CD8-positive, alpha-beta memory T cell (primary cell): ENCODE measurements around the gene SLAIN1. TPM values are rescaled to one million over a fixed set of nuclear protein-coding genes. Genes with fewer than 3 reads are reported as not detected.

Experiments used
- CTCF ChIA-PET: fragments of 350-600 bp; sonication (Branson Sonifier 250); formaldehyde crosslinking; loops from one replicate; lab custom pipeline; 2021; ENCODE audit warnings: antibody characterized with exemption; lab: Charles Lee
- POLR2A ChIA-PET: fragments of 350-600 bp; sonication (Branson Sonifier 250); formaldehyde crosslinking; loops from one replicate; lab custom pipeline; 2021; ENCODE audit warnings: antibody characterized with exemption; lab: Charles Lee
- DNase-seq, 5 donors: peaks; one replicate each; pipeline versions ENCODE4 v3.0.0 to v3.0.0-alpha.2; 2020 to 2022; ENCODE audit warnings: mixed read lengths in 1 of 5
- H3K27ac ChIP-seq: one replicate; pipeline ENCODE4 v1.7.0; 2013; ENCODE audit warnings: low read depth, mild to moderate bottlenecking, low read length, moderate library complexity
- H3K27me3 ChIP-seq: 2 replicates; pipeline ENCODE4 v1.7.0; 2013; ENCODE audit warnings: low read length, mild to moderate bottlenecking; ENCODE audit not compliant: insufficient read depth, poor library complexity, severe bottlenecking
- H3K36me3 ChIP-seq: 2 replicates; pipeline ENCODE4 v1.7.0; 2013; ENCODE audit warnings: mild to moderate bottlenecking, low read length, moderate library complexity; ENCODE audit not compliant: insufficient read depth
- H3K4me1 ChIP-seq: 2 replicates; pipeline ENCODE4 v1.7.0; 2013; ENCODE audit warnings: mild to moderate bottlenecking, low read length, moderate library complexity; ENCODE audit not compliant: insufficient read depth
- H3K4me3 ChIP-seq: 2 replicates; pipeline ENCODE4 v1.7.0; 2013; ENCODE audit warnings: mild to moderate bottlenecking, low read length
- H3K9me3 ChIP-seq: 2 replicates; pipeline ENCODE4 v1.7.0; 2013; ENCODE audit warnings: mild to moderate bottlenecking, low read length
- H3K27ac Mint-ChIP-seq, 8 donors: one replicate each; pipeline ENCODE4 v1.8.0; 2020 to 2021; ENCODE audit warnings: mixed read lengths in 8 of 8, mild to moderate bottlenecking in 6 of 8, inconsistent platforms in 3 of 8, moderate library complexity in 3 of 8
- H3K27me3 Mint-ChIP-seq, 2 donors: one replicate each; pipeline ENCODE4 v1.8.0; 2020 to 2021; ENCODE audit warnings: mixed read lengths in 2 of 2, mild to moderate bottlenecking in 1 of 2, moderate library complexity in 1 of 2
- H3K36me3 Mint-ChIP-seq, 3 donors: one replicate each; pipeline ENCODE4 v1.8.0; 2020 to 2021; ENCODE audit warnings: mixed read lengths in 3 of 3, inconsistent platforms in 1 of 3, mild to moderate bottlenecking in 1 of 3
- H3K4me1 Mint-ChIP-seq, 3 donors: one replicate each; pipeline ENCODE4 v1.8.0; 2020 to 2021; ENCODE audit warnings: mixed read lengths in 3 of 3, inconsistent platforms in 1 of 3, mild to moderate bottlenecking in 1 of 3
- H3K4me3 Mint-ChIP-seq, 7 donors: one replicate each; pipeline ENCODE4 v1.8.0; 2020 to 2021; ENCODE audit warnings: mixed read lengths in 7 of 7, mild to moderate bottlenecking in 6 of 7, moderate library complexity in 4 of 7, inconsistent platforms in 2 of 7
- H3K9me3 Mint-ChIP-seq, 5 donors: one replicate each; pipeline ENCODE4 v1.8.0; 2020 to 2022; ENCODE audit warnings: mixed read lengths in 5 of 5, mild to moderate bottlenecking in 3 of 5, moderate library complexity in 2 of 5, inconsistent platforms in 1 of 5
- polyA plus RNA-seq: library from polyadenylated mRNA; unstranded; fragments of 300-500 nt; fragmentation: Illumina TruSeq; gene quantifications from one replicate; pipeline ENCODE4 v1.2.3, GENCODE V29; 2021
- total RNA-seq, 2 experiments: library from RNA; stranded (reverse); gene quantifications; one replicate each; pipeline ENCODE4 v1.2.3, GENCODE V29; 2021

SLAIN1 gene
- total and polyA plus RNA-seq, 3 experiments from 2014 or later: 29.6 to 43.3 (median 31.8) TPM

- POLR2A ChIA-PET: interaction anchor here (0.6 kb wide), 1 partner anchor 709 kb away, joined by 3 read pairs; no protein-coding TSS in a partner anchor
- peaks cover 2 to 48% (median 5%) of the 10 kb centered on the region in 3 donors for H3K36me3 Mint-ChIP-seq
- H3K4me1 ChIP-seq: peaks cover 13% of the 10 kb centered on the region
- no peaks in the 10 kb centered on the region for H3K27me3 ChIP-seq
- H3K27ac ChIP-seq: no peak overlapping the region
- H3K9me3 ChIP-seq: no peaks in the 10 kb centered on the region
- H3K4me3 Mint-ChIP-seq: peak overlapping the region in 6 of 7 donors; percentile 38 to 81 (median 66)
- peaks cover 26 to 48% (median 44%) of the 10 kb centered on the region in 3 donors for H3K4me1 Mint-ChIP-seq
- no peak for DNase-seq
- H3K4me3 ChIP-seq: no peak overlapping the region
- peak overlapping the region; percentile 1 to 93 (median 56) for H3K27ac Mint-ChIP-seq
- no peaks in the 10 kb centered on the region for H3K9me3 Mint-ChIP-seq
- no peaks in the 10 kb centered on the region for H3K27me3 Mint-ChIP-seq
- CTCF ChIA-PET: no interaction called here
- no peaks in the 10 kb centered on the region for H3K36me3 ChIP-seq
Measured at GRCh38 chr13:77729502-77730221, 32.2 kb downstream of the SLAIN1 start.

DNA sequence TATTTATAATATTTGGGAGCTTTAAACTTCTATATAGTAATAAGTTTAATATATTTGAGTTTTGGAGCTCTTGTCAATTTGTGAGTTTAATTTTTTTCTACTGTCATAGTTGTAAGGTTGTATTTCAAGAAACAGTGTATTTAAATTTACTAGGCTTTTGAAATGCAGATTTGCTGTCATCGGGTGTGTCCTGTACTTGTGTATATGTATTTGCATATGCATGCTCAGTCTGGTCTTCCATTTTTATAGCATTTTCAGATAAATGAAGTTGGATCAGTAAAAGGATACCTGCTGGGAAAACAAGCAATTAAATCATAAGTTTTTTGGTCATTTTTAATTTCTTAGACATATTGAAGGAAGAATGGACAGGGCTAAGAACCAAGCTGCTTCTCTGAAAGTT is 33.1 kb downstream of the SLAIN1 start:
- DNase-seq: no peak
- Histone ChIP-seq H3K4me1 (peaks cover 13% of the 10 kb centered on the region), H3K4me3 (no peak overlapping the region), H3K9me3 (no peaks in the 10 kb centered on the region), H3K27ac (no peak overlapping the region), H3K36me3 (no peaks in the 10 kb centered on the region), H3K27me3 (no peaks in the 10 kb centered on the region)
- Mint-ChIP-seq H3K4me1 (peaks cover 26 to 41% (median 35%) of the 10 kb centered on the region in 3 donors), H3K27me3 (no peaks in the 10 kb centered on the region), H3K4me3 (no peak overlapping the region), H3K27ac (no peak overlapping the region), H3K9me3 (no peaks in the 10 kb centered on the region), H3K36me3 (peaks cover 0 to 40% (median 2%) of the 10 kb centered on the region in 3 donors)
- ChIA-PET POLR2A (no interaction called here), CTCF (no interaction called here)

GRCh38 chr13:77732287-77732686 is 34.8 kb downstream of the SLAIN1 start:
- Histone ChIP-seq H3K27ac (no peak overlapping the region), H3K4me3 (no peak overlapping the region), H3K4me1 (peaks cover 13% of the 10 kb centered on the region), H3K36me3 (no peaks in the 10 kb centered on the region), H3K27me3 (no peaks in the 10 kb centered on the region), H3K9me3 (no peaks in the 10 kb centered on the region)
- Mint-ChIP-seq H3K4me3 (no peak overlapping the region), H3K9me3 (no peaks in the 10 kb centered on the region), H3K27me3 (no peaks in the 10 kb centered on the region), H3K4me1 (peaks cover 25 to 32% (median 26%) of the 10 kb centered on the region in 3 donors), H3K36me3 (peaks cover 0 to 36% (median 5%) of the 10 kb centered on the region in 3 donors), H3K27ac (no peak overlapping the region)
- no peak for DNase-seq
- POLR2A ChIA-PET: no interaction called here
- CTCF ChIA-PET: interaction anchor here (1.5 kb wide), 1 partner anchor 139 kb away, joined by 4 read pairs; no protein-coding TSS in a partner anchor

- Histone ChIP-seq H3K4me1 (peaks cover 13% of the 10 kb centered on the region), H3K27ac (no peak overlapping the region), H3K27me3 (no peaks in the 10 kb centered on the region), H3K36me3 (no peaks in the 10 kb centered on the region), H3K4me3 (no peak overlapping the region), H3K9me3 (no peaks in the 10 kb centered on the region)
- Mint-ChIP-seq H3K36me3 (peaks cover 0 to 35% (median 5%) of the 10 kb centered on the region in 3 donors), H3K27me3 (no peaks in the 10 kb centered on the region), H3K9me3 (no peaks in the 10 kb centered on the region), H3K27ac (no peak overlapping the region), H3K4me3 (no peak overlapping the region), H3K4me1 (peaks cover 19 to 20% (median 20%) of the 10 kb centered on the region in 3 donors)
- DNase-seq: no peak
- ChIA-PET POLR2A (no interaction called here), CTCF (no interaction called here)
Measured at GRCh38 chr13:77733674-77734073, 36.2 kb downstream of the SLAIN1 start.

- H3K4me1 ChIP-seq: no peaks in the 10 kb centered on the region
- ChIA-PET CTCF (no interaction called here), POLR2A (no interaction called here)
- H3K4me3 ChIP-seq: no peak overlapping the region
- no peak for DNase-seq
- no peak overlapping the region for H3K27ac ChIP-seq
- no peak overlapping the region for H3K27ac Mint-ChIP-seq
- H3K36me3 ChIP-seq: no peaks in the 10 kb centered on the region
- H3K9me3 Mint-ChIP-seq: no peaks in the 10 kb centered on the region
- peaks cover 10 to 28% (median 27%) of the 10 kb centered on the region in 3 donors for H3K4me1 Mint-ChIP-seq
- no peaks in the 10 kb centered on the region for H3K27me3 Mint-ChIP-seq
- H3K36me3 Mint-ChIP-seq: peaks cover 0 to 19% (median 5%) of the 10 kb centered on the region in 3 donors
- H3K9me3 ChIP-seq: no peaks in the 10 kb centered on the region
- no peaks in the 10 kb centered on the region for H3K27me3 ChIP-seq
- H3K4me3 Mint-ChIP-seq: no peak overlapping the region
Measured at GRCh38 chr13:77737583-77738200, 40.2 kb downstream of the SLAIN1 start.

DNA sequence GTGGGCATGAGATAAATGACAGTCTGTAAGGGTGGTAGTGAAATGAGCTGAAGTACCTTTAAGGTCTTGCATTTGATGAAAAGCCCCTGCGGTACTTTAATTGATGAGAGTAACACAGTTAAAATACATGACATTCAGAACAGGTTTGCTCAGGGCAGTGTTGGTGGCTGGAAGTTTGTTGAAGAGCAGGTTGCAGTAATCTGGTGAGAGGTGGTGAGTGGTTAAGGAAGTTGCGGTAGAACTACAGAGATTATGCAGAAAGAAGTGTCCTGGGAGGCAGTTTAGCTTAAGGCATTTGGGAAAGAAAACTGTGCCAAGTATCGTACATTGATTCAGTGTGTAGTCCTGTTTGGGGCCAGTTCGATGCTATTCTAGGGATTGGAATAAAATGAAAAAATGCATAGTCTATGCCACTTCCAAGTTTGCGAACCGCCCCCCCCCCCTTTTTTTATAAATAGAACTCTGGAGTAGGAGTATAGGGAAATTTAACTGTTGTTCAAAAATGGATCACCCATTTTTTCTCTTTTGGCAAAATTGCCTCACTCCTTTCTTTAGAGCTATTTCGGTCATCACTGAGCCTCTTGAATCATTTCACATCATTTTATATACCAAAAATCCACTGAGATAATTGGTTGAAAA is 42.7 kb downstream of the SLAIN1 start:
- CTCF ChIA-PET: no interaction called here
- Mint-ChIP-seq H3K4me1 (peaks cover 12 to 27% (median 26%) of the 10 kb centered on the region in 3 donors), H3K9me3 (no peaks in the 10 kb centered on the region), H3K27me3 (no peaks in the 10 kb centered on the region), H3K4me3 (peak overlapping the region in 2 of 7 donors; percentile 9 to 14), H3K36me3 (peaks cover 0 to 30% (median 11%) of the 10 kb centered on the region in 3 donors), H3K27ac (peak overlapping the region in 3 of 8 donors; percentile 0 to 67 (median 7))
- no peaks in the 10 kb centered on the region for H3K4me1 ChIP-seq
- H3K9me3 ChIP-seq: no peaks in the 10 kb centered on the region
- no peak for DNase-seq
- H3K27ac ChIP-seq: no peak overlapping the region
- no peak overlapping the region for H3K4me3 ChIP-seq
- POLR2A ChIA-PET: interaction anchor here (0.6 kb wide), 1 partner anchor 44 kb away, joined by 5 read pairs; no protein-coding TSS in a partner anchor
- H3K27me3 ChIP-seq: no peaks in the 10 kb centered on the region
- peaks cover 9% of the 10 kb centered on the region for H3K36me3 ChIP-seq

GRCh38 chr13:77740931-77741596 is 43.6 kb downstream of the SLAIN1 start:
- H3K27ac Mint-ChIP-seq: peak overlapping the region in 3 of 8 donors; percentile 6 to 39 (median 28)
- POLR2A ChIA-PET: interaction anchor here (0.6 kb wide), 1 partner anchor 45 kb away, joined by 5 read pairs; no protein-coding TSS in a partner anchor
- H3K27me3 Mint-ChIP-seq: no peaks in the 10 kb centered on the region
- CTCF ChIA-PET: no interaction called here
- Histone ChIP-seq H3K27ac (no peak overlapping the region), H3K27me3 (no peaks in the 10 kb centered on the region), H3K4me1 (no peaks in the 10 kb centered on the region), H3K9me3 (no peaks in the 10 kb centered on the region), H3K36me3 (peaks cover 9% of the 10 kb centered on the region), H3K4me3 (no peak overlapping the region)
- no peak overlapping the region for H3K4me3 Mint-ChIP-seq
- H3K9me3 Mint-ChIP-seq: no peaks in the 10 kb centered on the region
- peaks cover 12 to 31% (median 26%) of the 10 kb centered on the region in 3 donors for H3K4me1 Mint-ChIP-seq
- DNase-seq: no peak
- H3K36me3 Mint-ChIP-seq: peaks cover 0 to 33% (median 14%) of the 10 kb centered on the region in 3 donors
